Upper lobe of left lung (tissue), 6 donors: Measurements from ENCODE around the gene ELOVL5. TPM values are rescaled to one million over a fixed set of nuclear protein-coding genes. Genes with fewer than 3 reads are reported as not detected.

Source experiments
- ATAC-seq, 2 donors: fragments of 200-7000 bp; cut with Tn5 transposase; one replicate each; pipeline ENCODE4 v1.9.1; 2022; ENCODE audit warnings: mild to moderate bottlenecking in 2 of 2, moderate library complexity in 2 of 2; ENCODE audit not compliant: low FRiP score in 2 of 2
- DNase-seq, 2 donors: peaks; one replicate each; pipeline ENCODE4 v3.0.0-alpha.2; 2019 to 2020
- H3K27ac ChIP-seq, 4 donors: fragments of 200-600 bp; sonication (generic); one replicate each; pipeline ENCODE4 v1.5.1; 2016 to 2019
- H3K27me3 ChIP-seq, 4 donors: fragments of 200-600 bp; sonication (generic); one replicate each; pipeline ENCODE4 v1.5.1; 2017 to 2019
- H3K36me3 ChIP-seq, 4 donors: fragments of 200-600 bp; sonication (generic); one replicate each; pipeline ENCODE4 v1.5.1; 2016 to 2019
- H3K4me1 ChIP-seq, 4 donors: fragments of 200-600 bp; sonication (generic); one replicate each; pipeline ENCODE4 v1.5.1; 2018 to 2019
- H3K4me3 ChIP-seq, 4 donors: fragments of 200-600 bp; sonication (generic); one replicate each; pipeline ENCODE4 v1.5.1; 2017 to 2019; ENCODE audit warnings: mild to moderate bottlenecking in 2 of 4, moderate library complexity in 1 of 4
- H3K9me3 ChIP-seq, 4 donors: fragments of 200-600 bp; sonication (generic); one replicate each; pipeline ENCODE4 v1.5.1; 2018 to 2019
- CTCF ChIP-seq, 6 experiments: fragments of 450-650 bp in 4 of 6; fragments of 200-600 bp in 2 of 6; sonication (generic) in 2 of 6; IDR thresholded peaks; one replicate each; pipeline ENCODE4 v1.5.1; 2016 to 2019; ENCODE audit warnings: antibody characterized with exemption in 6 of 6
- EP300 ChIP-seq, 4 donors: sonication (generic); formaldehyde crosslinking; IDR thresholded peaks; one replicate each; pipeline ENCODE4 v1.5.1; 2017; ENCODE audit warnings: antibody characterized with exemption in 4 of 4, control low read depth in 2 of 4
- POLR2A ChIP-seq, 4 donors: fragments of 450-650 bp; IDR thresholded peaks; one replicate each; pipeline ENCODE4 v1.5.1; 2016 to 2017; ENCODE audit warnings: antibody characterized with exemption in 4 of 4, mild to moderate bottlenecking in 2 of 4
- POLR2AphosphoS5 ChIP-seq, 2 donors: sonication (generic); formaldehyde crosslinking; IDR thresholded peaks; one replicate each; pipeline ENCODE4 v1.5.1; 2017; ENCODE audit warnings: antibody characterized with exemption in 2 of 2
- WGBS, 2 donors: methylation state at CpG; one replicate each; pipeline ENCODE4 v1.1.5; 2017 to 2018; 5-methylcytosine and 5-hydroxymethylcytosine counted together
- total RNA-seq, 6 donors: library from RNA; depleted of rRNA in 4 of 6; stranded (reverse); fragments of >200 nt in 4 of 6; gene quantifications; one replicate each; pipeline versions ENCODE4 v1.1.0 to v1.2.1, GENCODE V29; 2016 to 2021
- donor health status: DM: no; HTN: no; CAD: no; lungs with moderate emphysema.
- donor health status: DM: no; HTN: yes; CAD: no; lungs with severe emphysema.

The ELOVL5 gene
- total RNA-seq, 6 donors from 2014 or later = 67.1 to 132 (median 81.2) TPM

- ATAC-seq (no peak), DNase-seq (no peak)
- Histone ChIP-seq H3K4me3 (no peak overlapping the region), H3K36me3 (peaks cover 0 to 17% (median 6%) of the 10 kb centered on the region in 4 donors), H3K27ac (no peak overlapping the region), H3K9me3 (no peaks in the 10 kb centered on the region), H3K4me1 (peaks cover 3 to 43% (median 19%) of the 10 kb centered on the region in 4 donors), H3K27me3 (no peaks in the 10 kb centered on the region)
- TF ChIP-seq EP300 (IDR thresholded peaks at IDR 0.05) = no peak
- TF ChIP-seq POLR2AphosphoS5 (IDR thresholded peaks at IDR 0.05) = no peak
- TF ChIP-seq POLR2A (IDR thresholded peaks at IDR 0.05) = no peak
- TF ChIP-seq CTCF (IDR thresholded peaks at IDR 0.05) = no peak
- WGBS, 2 donors = 74 to 87% methylated on average over 1 of the region's 1 CpG
Measured at GRCh38 chr6:53295176-53295575, 53.6 kb downstream of the ELOVL5 start.

- no peak overlapping the region for H3K4me3 ChIP-seq
- no peaks in the 10 kb centered on the region for H3K27me3 ChIP-seq
- H3K27ac ChIP-seq = no peak overlapping the region
- ATAC-seq (no peak), DNase-seq (no peak)
- peaks cover 0 to 38% (median 15%) of the 10 kb centered on the region in 4 donors for H3K4me1 ChIP-seq
- peaks cover 0 to 23% (median 6%) of the 10 kb centered on the region in 4 donors for H3K36me3 ChIP-seq
- no peaks in the 10 kb centered on the region for H3K9me3 ChIP-seq
- TF ChIP-seq POLR2A (IDR thresholded peaks at IDR 0.05) (no peak), CTCF (IDR thresholded peaks at IDR 0.05) (no peak), EP300 (IDR thresholded peaks at IDR 0.05) (no peak), POLR2AphosphoS5 (IDR thresholded peaks at IDR 0.05) (no peak)
- WGBS, 2 donors = 97% methylated on average over 1 of the region's 1 CpG
Measured at GRCh38 chr6:53294611-53295010, 54.1 kb downstream of the ELOVL5 start.

- 89 to 95% methylated on average over 3 of the region's 3 CpGs for WGBS, 2 donors
- TF ChIP-seq CTCF (IDR thresholded peaks at IDR 0.05) (peak in 4 of 6 experiments; percentile 17 to 46 (median 28)), POLR2A (IDR thresholded peaks at IDR 0.05) (no peak)
- H3K27me3 ChIP-seq = no peaks in the 10 kb centered on the region
- H3K9me3 ChIP-seq = no peaks in the 10 kb centered on the region
- ATAC-seq (no peak), DNase-seq (no peak)
- H3K27ac ChIP-seq = no peak overlapping the region
- no peak overlapping the region for H3K4me3 ChIP-seq
- H3K4me1 ChIP-seq = peaks cover 0 to 33% (median 10%) of the 10 kb centered on the region in 4 donors
- H3K36me3 ChIP-seq = peaks cover 0 to 27% (median 6%) of the 10 kb centered on the region in 4 donors
Measured at GRCh38 chr6:53294095-53294494, 54.7 kb downstream of the ELOVL5 start.

- ATAC-seq (no peak), DNase-seq (no peak)
- Histone ChIP-seq H3K4me3 (no peak overlapping the region), H3K36me3 (peaks cover 0 to 31% (median 6%) of the 10 kb centered on the region in 4 donors), H3K4me1 (peaks cover 0 to 31% (median 7%) of the 10 kb centered on the region in 4 donors), H3K9me3 (no peaks in the 10 kb centered on the region), H3K27ac (no peak overlapping the region), H3K27me3 (no peaks in the 10 kb centered on the region)
- 83 to 87% methylated on average over 3 of the region's 3 CpGs for WGBS, 2 donors
- TF ChIP-seq POLR2A (IDR thresholded peaks at IDR 0.05) (no peak), POLR2AphosphoS5 (IDR thresholded peaks at IDR 0.05) (no peak), CTCF (IDR thresholded peaks at IDR 0.05) (no peak), EP300 (IDR thresholded peaks at IDR 0.05) (no peak)
Measured at GRCh38 chr6:53293691-53294090, 55.1 kb downstream of the ELOVL5 start.
